ENCODE data around the gene CARF. TPM values are rescaled to one million over a fixed set of nuclear protein-coding genes. Genes with fewer than 3 reads are reported as not detected.
"Not testable (repeated sequence)": the region's sequence is repeated elsewhere in the genome, so short reads cannot be mapped to it uniquely, and the experiment has no call there.

Gene CARF, protein sequence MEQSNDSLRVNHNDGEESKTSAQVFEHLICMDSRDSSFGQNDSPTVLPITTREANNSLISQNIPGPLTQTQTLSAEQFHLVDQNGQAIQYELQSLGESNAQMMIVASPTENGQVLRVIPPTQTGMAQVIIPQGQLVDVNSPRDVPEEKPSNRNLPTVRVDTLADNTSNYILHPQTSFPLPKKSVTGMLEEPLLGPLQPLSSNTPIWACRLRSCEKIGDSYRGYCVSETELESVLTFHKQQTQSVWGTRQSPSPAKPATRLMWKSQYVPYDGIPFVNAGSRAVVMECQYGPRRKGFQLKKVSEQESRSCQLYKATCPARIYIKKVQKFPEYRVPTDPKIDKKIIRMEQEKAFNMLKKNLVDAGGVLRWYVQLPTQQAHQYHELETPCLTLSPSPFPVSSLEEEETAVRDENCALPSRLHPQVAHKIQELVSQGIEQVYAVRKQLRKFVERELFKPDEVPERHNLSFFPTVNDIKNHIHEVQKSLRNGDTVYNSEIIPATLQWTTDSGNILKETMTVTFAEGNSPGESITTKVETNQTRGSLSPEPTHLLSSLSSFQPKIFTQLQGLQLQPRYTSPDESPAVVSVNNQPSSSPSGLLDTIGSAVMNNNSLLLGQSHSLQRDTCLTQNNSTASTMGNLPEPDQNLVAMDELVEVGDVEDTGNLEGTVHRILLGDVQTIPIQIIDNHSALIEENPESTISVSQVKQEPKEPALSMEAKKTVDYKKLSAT
- total RNA-seq (2014; rRNA removed; shearing (Covaris generic)) = 4.3 and 6.9 TPM in 2 replicates
- 2.1 and 2.2 TPM in 2 replicates for polyA plus RNA-seq (2015; cell fraction: cytosol; rRNA removed)
- 17.8 and 31.2 TPM in 2 replicates for polyA plus RNA-seq (2015; cell fraction: nucleus; rRNA removed)

DNA sequence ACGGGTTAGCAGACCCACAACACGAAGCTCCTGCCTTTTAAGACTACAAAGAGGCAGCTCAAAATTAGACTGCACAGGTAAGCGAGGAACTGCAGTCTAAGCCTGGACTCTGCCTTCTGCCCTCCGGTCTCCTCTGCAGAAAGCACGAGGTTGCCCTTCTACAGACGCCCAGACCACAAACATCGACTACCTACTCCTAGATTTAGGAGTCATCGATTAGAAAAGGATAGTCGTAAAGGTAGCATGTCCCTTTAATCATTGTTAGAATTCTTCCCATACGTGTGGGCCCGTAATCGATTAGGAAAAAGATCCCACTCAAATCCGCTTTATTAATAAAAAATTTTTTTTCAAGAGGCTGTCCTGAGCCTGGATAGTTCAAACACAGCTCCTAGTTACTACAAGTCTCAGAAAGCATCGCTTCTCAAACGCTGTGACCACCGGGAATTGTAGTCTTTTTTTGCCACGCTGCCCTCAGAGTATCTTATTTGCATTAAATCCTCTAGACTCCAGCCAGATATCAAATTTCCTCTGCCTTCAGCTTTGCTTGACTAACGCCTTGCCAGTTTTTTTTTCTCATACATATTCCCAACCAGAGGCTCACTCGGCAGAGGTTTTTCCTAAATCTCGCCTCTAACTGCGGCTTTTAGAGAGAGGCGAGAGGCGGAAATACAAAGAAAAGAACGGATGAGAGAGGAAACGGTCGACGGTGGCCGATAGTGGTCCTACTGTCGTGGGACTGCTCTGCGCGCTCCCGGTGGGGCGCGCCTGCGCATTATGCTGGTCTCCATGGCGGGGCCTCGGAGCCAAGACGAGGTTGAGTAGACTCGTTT, at the start of gene CARF, which contains the start of gene WDR12:
CARF (plus strand) TSS at position 764 of the 830 bp plus-strand sequence. CDS start 29,628 bp downstream, outside the sequence.
WDR12 (minus strand) TSS at position 162 of the 830 bp plus-strand sequence. CDS start 197 bp downstream, outside the sequence.
- in situ Hi-C loops (cut with HindIII; ENCODE audit: low pct_unique_long_range_greater_than_20kb, low sequenced_read_pairs) = no loop called here
- DNase-seq (ENCODE audit: low read depth, low spot score) = peak; percentile 93

DNA sequence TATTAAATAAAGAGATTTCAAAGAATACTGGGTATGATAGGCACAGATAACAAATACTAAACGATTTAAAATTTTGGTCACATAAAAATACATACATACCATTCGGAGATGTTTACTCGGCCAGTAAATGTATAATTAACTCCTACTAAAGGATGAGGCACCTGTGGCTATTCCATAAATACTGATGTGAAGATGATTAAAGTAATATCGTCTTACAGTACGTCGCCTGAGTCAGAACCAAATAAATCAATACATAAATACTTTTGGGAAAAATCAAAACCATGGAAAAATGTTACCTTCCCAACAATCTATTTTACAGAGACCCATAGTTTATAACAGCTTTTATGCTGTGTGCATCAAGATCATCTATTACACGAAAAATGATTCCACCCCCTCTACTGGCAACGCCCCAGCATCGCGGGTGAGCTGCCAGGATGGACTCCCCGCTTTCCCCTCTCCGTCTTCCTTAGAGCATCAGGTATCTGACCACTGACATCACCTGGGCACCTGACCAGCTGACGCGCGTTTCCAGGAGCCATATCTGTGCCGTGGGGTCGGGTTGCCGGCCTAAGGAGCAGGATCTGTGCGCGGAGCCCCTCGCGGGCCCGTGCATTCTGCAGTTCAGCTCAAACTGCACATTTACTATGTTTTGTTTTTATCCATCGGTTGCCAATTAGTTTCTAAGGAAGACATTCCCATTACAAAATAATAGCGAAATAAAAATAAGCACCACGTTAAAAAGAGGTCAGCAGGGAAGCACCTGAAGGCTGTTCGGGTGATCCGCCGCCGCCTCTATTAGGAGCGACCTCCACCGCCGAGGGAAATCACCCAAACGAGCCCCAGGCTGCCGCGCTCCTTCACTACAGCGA, 41.4 kb upstream of the CARF start:
- DNase-seq (ENCODE audit: low read depth, low spot score) = peak; percentile 67
- in situ Hi-C loops (cut with HindIII; ENCODE audit: low pct_unique_long_range_greater_than_20kb, low sequenced_read_pairs) = no loop called here

DNA sequence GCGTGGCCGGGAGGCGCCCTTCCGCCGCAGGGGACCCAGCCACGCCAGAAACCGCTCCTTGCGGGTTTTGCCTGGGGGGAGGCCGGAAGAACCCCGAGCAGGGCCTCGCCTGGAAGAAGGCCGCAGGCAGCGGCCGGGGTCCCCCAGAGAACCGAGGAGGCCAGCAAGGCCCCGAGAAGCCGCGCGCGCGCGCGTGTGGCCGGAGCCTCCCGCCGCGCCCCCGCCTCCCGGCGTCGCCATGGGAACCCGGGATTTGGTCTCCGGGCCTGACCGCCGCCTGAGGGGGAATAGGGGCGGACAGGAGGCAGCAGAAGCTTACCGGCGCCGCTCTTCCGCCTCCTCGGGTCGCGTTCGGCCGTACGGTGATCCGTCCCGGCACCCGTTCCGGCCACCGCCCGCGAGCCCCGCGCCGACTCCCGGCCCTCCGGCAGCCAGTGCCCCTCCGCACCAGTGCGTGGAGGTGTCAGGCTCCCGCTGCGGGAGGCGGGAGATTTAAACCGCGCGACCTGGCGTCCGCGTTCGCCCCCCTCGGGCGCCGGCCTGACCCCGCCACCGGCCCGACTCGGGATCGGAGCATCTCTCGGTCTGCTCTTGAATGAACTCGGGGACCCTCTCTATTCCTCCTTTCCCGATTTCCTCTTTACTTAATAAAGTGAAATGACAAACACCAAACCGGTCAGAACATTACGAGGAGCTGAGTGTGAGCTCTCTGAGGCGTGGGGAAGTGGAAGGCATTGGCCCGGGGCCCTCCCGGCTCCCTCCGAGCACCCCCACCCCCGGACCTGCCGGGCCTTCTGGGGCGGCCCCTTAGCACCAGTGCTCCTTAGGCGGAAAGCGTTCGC, 40.6 kb upstream of the CARF start, which contains the start of gene ICA1L:
ICA1L (minus strand) TSS at position 467 of the 842 bp plus-strand sequence. CDS start 42,757 bp downstream, outside the sequence.
- peak; percentile 46 for DNase-seq (ENCODE audit: low read depth, low spot score)
- in situ Hi-C loops (cut with HindIII; ENCODE audit: low pct_unique_long_range_greater_than_20kb, low sequenced_read_pairs) = no loop called here

DNA sequence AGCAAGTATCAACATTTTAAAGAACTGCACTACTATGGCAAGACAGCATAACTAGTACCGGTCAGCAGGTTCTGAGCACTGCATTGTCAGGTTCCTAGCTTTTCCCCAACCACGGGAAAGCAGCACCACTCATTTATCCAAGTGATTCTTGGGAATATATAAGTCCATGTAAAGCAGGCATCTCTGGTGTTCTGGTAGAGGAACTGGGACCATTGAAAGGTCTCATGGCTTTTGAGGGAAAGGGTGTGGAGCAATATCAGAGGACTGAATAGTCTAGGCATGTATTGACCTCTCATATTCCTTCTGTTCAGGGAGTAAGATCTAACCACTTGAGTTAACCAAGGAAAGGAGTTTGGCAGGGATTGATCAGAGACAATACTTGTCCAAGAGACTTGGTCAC, 34.4 kb upstream of the CARF start:
- in situ Hi-C loops (cut with HindIII; ENCODE audit: low pct_unique_long_range_greater_than_20kb, low sequenced_read_pairs) = no loop called here
- DNase-seq (ENCODE audit: low read depth, low spot score) = no peak

DNA sequence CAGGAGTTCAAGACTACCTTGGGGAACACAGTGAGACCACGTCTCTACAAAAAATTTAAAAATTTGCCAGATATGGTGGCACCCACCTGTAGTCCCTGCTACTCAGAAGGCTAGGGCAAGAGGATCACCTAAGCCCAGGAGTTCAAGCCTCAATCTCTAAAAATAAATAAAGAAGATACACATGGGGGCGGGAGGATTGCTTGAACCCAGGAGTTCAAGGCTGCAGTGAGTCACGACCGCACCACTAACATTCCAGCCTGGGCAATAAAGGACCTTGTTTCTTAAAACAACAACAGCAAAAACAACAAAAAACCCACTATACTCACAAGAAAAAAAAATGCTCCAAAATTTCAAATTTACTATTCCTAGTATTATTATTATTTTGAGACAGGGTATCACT, 30.5 kb upstream of the CARF start:
- no peak for DNase-seq (ENCODE audit: low read depth, low spot score)
- in situ Hi-C loops (cut with HindIII; ENCODE audit: low pct_unique_long_range_greater_than_20kb, low sequenced_read_pairs) = no loop called here

DNA sequence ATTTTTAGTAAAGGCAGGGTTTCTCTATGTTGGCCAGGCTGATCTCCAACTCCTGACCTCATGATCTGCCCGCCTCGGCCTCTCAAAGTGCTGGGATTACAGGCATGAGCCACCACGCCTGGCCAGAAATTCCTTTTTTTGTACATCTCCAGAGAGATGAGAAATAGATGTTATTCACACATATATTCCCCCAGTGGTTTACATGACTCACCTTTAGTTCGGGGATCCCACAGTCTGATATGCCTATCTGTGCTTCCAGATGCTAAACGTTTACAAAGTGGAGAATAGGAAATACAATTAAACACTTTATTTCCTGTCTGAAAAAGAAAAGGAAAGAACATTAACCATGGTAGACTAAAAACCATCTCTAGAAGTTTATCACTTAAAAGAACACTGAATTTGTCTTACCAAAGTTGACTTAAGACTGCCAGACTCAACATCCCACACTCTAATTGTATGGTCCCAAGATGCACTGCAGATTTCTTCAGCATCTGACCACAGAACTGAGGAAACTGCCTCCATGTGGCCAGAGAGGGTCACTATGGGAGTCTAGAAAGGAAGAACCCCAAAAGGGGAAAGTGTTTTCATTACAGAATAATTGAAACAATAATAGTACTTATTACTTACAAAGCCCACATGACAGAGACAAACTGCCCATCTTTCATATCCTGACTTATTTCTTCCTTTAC, 27.9 kb upstream of the CARF start:
- no peak for DNase-seq (ENCODE audit: low read depth, low spot score)

DNA sequence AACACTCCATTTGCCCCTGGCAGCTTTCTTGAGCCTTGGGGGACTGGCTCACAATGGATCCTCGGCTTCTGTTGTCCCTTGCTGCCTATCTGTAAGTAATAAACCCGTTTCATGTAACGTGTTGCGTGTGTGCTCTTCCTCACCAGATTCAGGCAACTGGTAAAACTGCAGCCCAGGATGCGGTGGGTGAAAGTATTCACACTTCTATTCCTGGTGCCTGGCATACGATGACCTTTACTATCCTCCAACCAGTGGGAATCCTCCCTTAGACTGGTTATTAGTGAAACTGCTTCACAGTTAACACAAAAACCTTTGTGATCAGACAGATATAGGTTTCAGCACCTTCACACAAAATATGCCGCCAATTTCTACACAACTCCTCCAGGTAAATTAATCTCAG, 26.9 kb upstream of the CARF start:
- DNase-seq (ENCODE audit: low read depth, low spot score) = no peak
- in situ Hi-C loops (cut with HindIII; ENCODE audit: low pct_unique_long_range_greater_than_20kb, low sequenced_read_pairs) = no loop called here

More for the DNA sequence above, 27.9 kb upstream of the CARF start:
- in situ Hi-C loops (cut with HindIII; ENCODE audit: low pct_unique_long_range_greater_than_20kb, low sequenced_read_pairs) = no loop called here

DNA sequence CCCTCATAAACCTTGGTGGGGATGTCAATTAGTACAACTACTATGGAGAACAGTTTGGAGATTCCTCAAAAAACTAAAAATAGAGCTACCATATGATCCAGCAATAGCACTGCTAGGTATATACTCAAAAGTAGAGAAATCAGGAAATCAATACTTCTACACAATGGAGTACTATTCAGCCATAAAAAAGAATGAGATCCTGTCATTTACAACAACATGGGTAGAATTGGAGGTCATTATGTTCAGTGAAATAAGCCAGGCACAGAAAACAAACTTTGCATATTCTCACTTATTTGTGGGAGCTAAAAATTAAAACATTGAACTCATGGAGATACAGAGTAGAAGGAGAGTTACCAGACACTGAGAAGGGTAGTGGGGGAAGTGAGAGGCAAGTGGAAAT, 6.6 kb upstream of the CARF start:
- DNase-seq (ENCODE audit: low read depth, low spot score); in situ Hi-C loops (cut with HindIII; ENCODE audit: low pct_unique_long_range_greater_than_20kb, low sequenced_read_pairs): not testable (repeated sequence)

DNA sequence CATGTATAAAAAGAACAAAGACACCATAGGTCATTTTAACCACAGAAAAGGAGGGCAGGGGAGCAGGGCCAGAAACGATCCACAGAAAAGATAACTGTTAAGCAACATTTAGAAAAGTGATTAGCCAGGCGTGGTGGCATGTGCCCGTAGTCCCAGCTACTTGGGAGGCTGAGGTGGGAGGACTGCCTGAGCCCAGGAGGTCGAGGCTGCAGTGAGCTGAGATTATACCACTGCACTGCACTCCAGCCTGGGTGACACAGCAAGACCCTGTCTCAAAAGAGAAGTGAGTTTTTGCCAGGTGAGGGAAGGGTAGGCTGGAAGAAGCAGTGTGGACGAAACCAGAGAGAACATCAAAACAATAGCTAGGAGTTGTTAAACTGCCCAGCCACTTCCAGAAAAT, 3.9 kb upstream of the CARF start:
- no peak for DNase-seq (ENCODE audit: low read depth, low spot score)
- in situ Hi-C loops (cut with HindIII; ENCODE audit: low pct_unique_long_range_greater_than_20kb, low sequenced_read_pairs) = no loop called here

DNA sequence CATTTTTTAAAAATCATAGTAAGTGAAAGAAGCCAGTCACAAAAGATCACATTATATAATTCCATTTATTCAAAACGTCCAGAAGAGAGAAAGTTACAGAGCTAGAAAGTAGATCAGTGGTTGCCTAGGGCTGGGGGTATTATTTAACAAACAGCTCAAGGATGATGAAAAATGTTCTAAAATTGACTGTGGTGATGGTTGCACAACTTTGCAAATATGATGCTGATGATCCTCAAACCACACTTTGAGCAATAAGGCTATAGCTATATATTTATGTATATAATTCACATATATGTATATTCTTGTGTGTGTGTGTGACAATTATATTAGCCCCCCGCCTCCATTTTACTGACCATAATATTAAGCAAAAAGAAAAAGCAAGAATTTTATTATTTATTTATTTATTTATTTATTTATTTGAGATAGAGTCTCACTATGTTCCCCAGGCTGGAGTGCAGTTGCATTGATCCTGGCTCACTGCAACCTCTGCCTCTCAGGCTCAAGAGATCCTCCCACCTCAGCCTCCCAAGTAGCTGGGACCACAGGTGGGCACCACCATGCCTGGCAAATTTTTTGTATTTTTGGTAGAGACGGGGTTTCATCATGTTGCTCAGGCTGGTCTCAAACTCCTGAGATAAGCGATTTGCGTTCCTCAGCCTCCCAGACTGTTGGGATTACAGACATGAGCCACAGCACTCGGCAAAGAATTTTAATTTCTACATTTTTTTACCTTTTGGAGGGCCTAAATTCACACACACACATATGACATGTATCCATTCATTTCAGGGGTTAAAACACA, 2.5 kb upstream of the CARF start:
- in situ Hi-C loops (cut with HindIII; ENCODE audit: low pct_unique_long_range_greater_than_20kb, low sequenced_read_pairs) = no loop called here
- DNase-seq (ENCODE audit: low read depth, low spot score) = no peak

DNA sequence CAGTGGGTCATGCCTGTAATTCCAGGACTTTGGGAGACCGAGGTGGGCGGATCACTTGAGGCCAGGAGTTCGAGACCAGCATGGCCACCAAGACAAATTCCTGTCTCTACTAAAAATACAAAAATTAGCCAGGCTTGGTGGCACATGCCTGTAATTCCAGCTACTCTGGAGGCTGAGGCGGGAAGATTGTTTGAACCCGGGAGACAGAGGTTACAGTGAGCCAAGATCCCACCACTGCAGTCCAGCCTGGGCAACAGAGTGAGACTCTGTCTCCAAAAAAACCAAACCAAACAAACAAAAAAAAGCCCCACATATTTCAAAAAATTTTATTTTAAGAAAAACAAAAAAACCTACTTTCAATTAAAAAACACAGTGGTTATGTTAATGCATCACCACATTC, 1.8 kb upstream of the CARF start:
- in situ Hi-C loops (cut with HindIII; ENCODE audit: low pct_unique_long_range_greater_than_20kb, low sequenced_read_pairs); DNase-seq (ENCODE audit: low read depth, low spot score): not testable (repeated sequence)

DNA sequence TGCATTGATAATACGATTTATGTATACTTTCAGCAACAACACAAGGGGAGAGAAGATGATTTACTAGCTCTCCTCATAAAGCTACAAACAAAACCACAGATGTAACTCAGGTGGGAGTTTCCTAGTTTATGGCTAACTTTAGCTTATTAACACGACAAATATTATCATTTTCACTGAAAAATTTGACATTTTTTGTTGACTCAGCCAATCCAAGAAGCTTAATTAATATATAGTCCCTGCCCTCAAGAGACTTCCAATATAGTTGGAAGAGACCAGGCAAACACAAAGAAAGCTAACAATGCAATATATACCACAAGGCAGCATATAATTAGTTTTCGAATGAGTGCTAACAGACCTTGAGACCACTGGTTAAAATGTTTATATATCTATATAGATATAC, 1.4 kb upstream of the CARF start:
- in situ Hi-C loops (cut with HindIII; ENCODE audit: low pct_unique_long_range_greater_than_20kb, low sequenced_read_pairs) = no loop called here
- no peak for DNase-seq (ENCODE audit: low read depth, low spot score)

DNA sequence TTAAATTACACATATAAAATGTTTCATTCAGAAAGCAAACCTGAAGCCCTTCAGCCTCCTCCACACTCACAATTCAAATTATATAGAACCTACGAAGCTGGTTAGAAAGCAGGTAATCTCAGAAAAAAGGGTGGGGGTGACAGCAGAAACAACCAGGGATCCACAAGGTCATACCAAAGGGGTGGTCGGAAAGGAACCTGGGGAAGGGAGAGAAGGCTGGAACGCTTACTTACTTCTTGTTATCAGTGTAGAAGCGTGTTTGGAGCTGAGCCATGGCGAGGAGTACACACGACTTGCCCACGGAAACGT, 918 bp upstream of the CARF start:
- in situ Hi-C loops (cut with HindIII; ENCODE audit: low pct_unique_long_range_greater_than_20kb, low sequenced_read_pairs) = no loop called here
- DNase-seq (ENCODE audit: low read depth, low spot score) = no peak

DNA sequence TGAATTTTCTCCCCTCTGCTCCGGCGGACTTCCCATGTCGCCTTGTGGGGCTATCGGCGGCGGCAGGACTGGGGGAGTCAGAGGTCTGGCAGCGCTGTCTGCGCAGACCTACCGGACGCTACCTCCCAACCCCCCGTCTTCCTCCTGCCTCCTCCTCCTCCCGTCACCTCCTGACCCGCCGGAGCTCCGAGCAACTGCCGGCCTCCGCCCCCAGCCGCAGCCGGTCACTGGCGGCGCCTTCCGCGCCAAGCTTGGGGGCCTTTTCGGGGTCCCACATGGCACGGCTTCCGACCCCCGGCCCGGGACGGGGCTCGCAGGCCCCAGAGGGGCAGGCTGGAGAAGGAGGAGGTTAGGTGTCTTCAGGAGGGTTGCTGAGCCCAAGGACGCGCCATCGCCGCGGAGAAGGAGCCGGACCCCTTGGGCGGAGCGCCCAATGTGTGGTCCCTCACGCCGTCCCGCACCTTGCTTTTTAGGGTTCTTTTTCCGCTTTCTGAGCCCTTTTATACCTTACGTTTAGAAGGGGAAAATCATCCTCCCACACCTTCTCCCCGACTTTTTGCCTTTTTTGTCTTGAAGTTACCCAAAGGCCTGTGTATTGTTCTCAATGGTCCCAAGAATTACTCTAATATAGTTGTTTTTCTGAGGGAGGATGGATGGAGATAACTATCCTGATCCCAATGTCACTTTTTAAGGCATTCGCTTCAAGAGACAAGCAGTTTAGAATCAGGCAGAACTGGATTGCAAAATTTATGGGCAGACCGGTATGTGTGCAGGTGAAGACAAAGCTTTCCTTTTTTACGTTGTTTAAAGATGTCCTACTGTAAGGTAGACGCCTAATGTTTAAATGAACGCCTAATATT, 497 bp downstream of the CARF start:
- in situ Hi-C loops (cut with HindIII; ENCODE audit: low pct_unique_long_range_greater_than_20kb, low sequenced_read_pairs) = not testable (repeated sequence)

More for the DNA sequence above, 497 bp downstream of the CARF start:
- DNase-seq (ENCODE audit: low read depth, low spot score) = not testable (repeated sequence)

All from SK-MEL-5 (cell line).